Neuron (in vitro differentiated cells): ENCODE results near the gene LCNL1.

Experiments used
- H2AFZ ChIP-seq: one replicate; pipeline ENCODE4 v1.6.1; 2013; ENCODE audit warnings: low read depth, mild to moderate bottlenecking, inconsistent platforms, low read length, moderate library complexity
- H3K27me3 ChIP-seq: one replicate; pipeline ENCODE4 v1.6.1; 2013; ENCODE audit warnings: low read length; ENCODE audit not compliant: insufficient read depth
- H3K36me3 ChIP-seq: one replicate; pipeline ENCODE4 v1.6.1; 2013; ENCODE audit warnings: low read length; ENCODE audit not compliant: insufficient read depth
- H3K4me1 ChIP-seq: one replicate; pipeline ENCODE4 v1.6.1; 2013; ENCODE audit warnings: low read length; ENCODE audit not compliant: insufficient read depth
- H3K4me3 ChIP-seq: 2 replicates; pipeline ENCODE4 v1.5.1; 2013; ENCODE audit warnings: mild to moderate bottlenecking, low read length, moderate library complexity
- H3K9me3 ChIP-seq: one replicate; pipeline ENCODE4 v1.6.1; 2013; ENCODE audit warnings: low read length

The LCNL1 gene

DNA sequence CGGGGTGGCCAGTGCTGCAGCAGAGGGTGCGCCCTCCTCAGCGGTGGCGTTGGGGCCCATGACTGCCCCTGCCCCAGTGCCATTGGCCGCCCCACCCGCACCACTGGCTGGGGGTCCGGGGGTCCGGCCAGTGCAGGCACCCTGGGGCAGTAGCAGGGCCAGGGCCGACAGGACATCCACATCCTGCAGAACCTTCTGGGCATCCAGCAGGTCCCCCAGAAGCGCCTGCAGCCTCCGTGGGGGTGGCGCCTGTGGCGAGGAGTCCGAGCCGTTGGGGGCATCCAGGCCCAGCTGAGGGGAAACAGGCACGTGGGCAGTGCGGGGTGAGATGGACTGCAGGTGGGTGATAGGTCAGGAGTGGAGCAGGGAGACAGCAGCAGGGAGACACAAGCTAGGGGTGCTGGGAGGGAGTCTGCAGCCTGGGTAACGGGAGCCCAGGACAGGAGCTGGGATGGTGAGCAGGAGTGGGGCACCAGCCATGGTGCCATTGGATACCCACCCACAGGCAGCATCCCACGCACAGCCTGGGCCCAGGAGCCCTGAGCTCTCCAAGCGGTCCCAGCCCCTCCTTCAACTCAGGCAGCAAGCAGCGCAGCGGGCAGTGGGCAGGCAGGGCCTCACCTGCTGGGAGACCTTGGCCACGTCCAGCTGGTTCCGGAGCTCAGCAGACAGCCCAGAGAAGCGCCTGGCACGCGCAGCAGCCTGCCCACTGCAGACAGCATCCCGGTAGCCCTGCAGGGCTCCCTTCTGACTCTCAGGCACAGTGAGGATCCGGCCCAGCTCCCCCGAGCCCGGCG, 38.2 kb downstream of the LCNL1 start:
- Histone ChIP-seq H3K36me3 (peaks cover 9% of the 10 kb centered on the region), H3K9me3 (peaks cover 2% of the 10 kb centered on the region), H2AFZ (no peak overlapping the region), H3K27me3 (no peaks in the 10 kb centered on the region), H3K4me1 (peaks cover 14% of the 10 kb centered on the region), H3K4me3 (no peak overlapping the region)

DNA sequence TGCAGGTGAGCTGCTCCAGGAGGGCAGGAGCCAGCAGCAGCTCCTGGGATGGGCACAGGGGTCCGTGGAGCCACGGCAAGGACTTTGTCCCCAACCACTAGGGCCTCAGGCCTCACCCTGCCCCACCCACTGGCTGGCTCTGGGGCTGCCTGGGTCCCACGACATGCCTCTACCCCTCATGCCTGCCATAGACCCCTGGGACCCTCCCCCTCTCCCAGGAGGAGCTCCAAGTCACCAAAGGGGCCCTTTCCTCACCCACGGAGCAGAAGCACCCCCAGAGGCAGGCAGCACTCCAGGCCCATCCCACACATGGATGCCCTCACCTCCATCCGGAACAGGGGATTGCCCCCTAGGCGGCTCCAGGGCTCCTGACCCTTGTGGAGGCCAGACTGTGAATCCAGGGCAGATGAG, 38.8 kb downstream of the LCNL1 start:
- Histone ChIP-seq H3K4me3 (no peak overlapping the region), H3K27me3 (no peaks in the 10 kb centered on the region), H2AFZ (no peak overlapping the region), H3K36me3 (peaks cover 6% of the 10 kb centered on the region), H3K9me3 (peaks cover 2% of the 10 kb centered on the region), H3K4me1 (peaks cover 20% of the 10 kb centered on the region)

DNA sequence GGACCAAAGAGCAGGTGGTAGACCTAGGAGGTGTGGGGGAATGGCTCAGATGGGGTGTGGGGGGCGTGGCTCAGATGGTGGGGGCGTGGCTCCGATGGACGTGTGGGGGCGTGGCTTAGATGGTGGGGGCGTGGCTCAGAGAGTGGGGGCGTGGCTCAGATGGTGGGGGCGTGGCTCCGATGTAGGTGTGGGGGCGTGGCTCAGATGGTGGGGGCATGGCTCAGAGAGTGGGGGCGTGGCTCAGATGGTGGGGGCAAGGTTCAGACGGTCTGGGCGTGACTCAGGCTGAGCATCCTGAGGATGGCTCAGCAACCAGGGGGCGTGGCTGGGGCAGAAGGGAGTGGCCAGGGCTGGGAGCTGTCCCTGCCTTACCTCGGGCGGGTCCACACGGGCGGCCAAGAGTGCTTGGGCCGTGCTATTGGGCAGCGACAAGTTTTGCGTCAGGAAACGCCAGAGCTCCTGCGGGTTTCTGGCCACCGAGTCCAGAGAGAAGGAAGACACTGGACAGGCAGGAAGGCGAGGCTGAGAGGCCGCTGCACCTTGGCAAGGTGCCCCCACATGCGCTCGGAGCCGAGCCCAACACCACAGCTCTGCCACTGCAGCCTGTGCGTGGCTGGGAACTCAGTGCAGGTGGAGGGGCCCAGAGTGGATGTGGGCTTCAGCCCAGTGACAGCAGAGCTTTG, 39.3 kb downstream of the LCNL1 start:
- peaks cover 2% of the 10 kb centered on the region for H3K9me3 ChIP-seq
- no peaks in the 10 kb centered on the region for H3K27me3 ChIP-seq
- H2AFZ ChIP-seq = no peak overlapping the region
- no peak overlapping the region for H3K4me3 ChIP-seq
- peaks cover 25% of the 10 kb centered on the region for H3K4me1 ChIP-seq
- H3K36me3 ChIP-seq = peaks cover under 1% of the 10 kb centered on the region

DNA sequence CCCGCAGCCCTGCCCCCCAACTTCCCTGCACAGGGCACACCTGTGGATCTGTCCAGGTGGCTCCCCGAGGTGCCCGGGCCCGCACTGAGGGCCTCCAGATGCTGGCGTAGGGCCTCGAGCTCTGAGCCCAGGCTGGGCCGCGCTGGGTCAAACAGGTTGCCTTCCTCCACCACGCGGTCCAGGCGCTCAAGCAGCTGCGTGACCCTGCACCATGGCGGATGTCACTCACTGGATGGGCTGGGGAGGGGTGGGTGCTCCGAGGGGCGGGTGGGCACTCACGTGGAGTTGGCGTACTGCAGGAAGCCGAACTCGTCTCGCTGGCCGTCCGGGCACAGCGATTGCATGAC, 39.8 kb downstream of the LCNL1 start:
- Histone ChIP-seq H3K4me3 (no peak overlapping the region), H2AFZ (no peak overlapping the region), H3K27me3 (no peaks in the 10 kb centered on the region)

DNA sequence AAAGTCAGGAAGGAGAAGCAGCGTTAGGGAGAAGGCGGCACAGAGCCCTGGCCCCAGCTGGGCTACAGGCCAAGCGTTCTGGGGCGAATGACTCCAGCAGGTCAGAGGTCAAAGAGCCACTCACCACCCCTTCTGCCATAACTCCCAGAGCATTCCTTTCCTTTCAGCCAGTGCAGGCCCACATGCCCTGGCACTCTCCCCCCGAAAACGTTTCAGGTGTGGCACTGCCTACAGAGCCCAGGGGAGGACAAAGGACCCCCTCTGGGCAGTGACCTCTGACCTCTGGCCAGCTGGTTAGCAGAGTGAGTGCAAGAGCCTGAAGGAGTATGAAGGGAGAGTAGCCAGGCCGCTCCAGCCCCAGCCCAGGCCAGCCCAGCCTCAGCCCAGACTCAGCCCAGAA, 40.4 kb downstream of the LCNL1 start:
- H3K36me3 ChIP-seq = no peaks in the 10 kb centered on the region

More for the DNA sequence above, 39.8 kb downstream of the LCNL1 start:
- Histone ChIP-seq H3K36me3 (no peaks in the 10 kb centered on the region), H3K4me1 (peaks cover 30% of the 10 kb centered on the region), H3K9me3 (no peaks in the 10 kb centered on the region)

DNA sequence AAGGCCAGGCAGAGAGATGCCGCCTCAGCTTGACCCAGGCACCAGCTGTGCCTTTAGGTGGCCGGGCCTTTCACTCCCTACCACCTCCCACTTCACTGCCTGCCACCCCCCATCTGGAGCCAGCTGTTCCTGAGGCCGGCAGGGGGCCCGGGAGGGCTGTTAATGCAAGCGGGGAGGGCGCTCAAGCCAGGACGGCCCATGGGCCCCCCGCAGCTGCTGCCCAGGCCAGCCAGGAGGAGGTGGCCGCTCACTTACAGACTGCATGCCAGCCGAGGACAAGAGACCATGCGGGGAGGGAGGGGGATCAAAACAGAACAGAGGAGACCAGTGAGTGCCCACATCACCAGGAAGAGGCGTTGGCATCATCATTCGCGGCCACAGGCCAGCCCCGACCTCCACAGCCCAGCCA, 40.8 kb downstream of the LCNL1 start:
- Histone ChIP-seq H3K4me3 (no peak overlapping the region), H2AFZ (no peak overlapping the region), H3K27me3 (no peaks in the 10 kb centered on the region), H3K4me1 (peaks cover 32% of the 10 kb centered on the region), H3K9me3 (no peaks in the 10 kb centered on the region), H3K36me3 (no peaks in the 10 kb centered on the region)

More for the DNA sequence above, 40.4 kb downstream of the LCNL1 start:
- Histone ChIP-seq H3K9me3 (no peaks in the 10 kb centered on the region), H2AFZ (no peak overlapping the region), H3K27me3 (no peaks in the 10 kb centered on the region), H3K4me1 (peaks cover 30% of the 10 kb centered on the region), H3K4me3 (no peak overlapping the region)

DNA sequence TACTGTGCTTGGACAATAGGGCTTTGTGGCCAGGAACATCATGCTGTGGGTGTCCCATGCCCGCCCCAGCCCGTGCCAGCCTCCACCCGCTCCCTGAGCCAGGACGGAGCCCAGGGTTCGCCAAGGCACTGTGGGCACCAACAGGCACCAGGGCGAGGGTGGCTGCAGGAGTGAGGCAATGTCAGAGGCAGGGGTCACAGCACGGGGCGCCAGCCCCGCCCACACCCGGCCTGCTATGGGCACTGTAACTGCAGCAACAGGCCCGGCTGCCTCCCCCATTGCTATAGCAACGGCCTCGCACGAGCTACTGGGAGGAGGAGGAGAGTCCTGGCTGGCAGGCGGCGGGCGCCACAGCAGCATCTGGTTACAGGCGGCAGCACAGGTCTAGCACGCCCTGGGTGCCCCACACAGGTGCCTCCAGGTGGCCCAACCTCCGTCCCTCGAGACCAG, 42.7 kb downstream of the LCNL1 start:
- H3K9me3 ChIP-seq = no peaks in the 10 kb centered on the region
- no peak overlapping the region for H3K4me3 ChIP-seq

DNA sequence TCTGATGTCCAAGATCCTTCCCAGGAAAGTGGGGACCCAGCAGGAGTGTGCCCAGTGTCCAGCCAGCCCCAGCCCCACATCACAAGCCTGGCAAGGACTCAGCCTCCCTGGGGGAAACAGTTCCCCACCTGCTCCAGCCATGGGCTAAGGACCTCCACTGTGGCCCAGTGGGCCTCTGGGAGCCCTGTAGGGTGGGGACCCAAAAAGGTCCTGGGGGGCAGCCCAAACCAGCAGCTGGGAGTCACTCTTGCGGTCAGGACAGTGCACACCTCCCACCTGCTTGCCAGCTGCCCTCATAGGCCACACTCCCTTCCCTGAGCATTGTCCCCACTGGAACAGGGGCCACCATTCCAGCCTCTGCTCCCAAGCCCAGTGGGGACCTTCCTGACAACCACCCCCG, 43.6 kb downstream of the LCNL1 start:
- no peak overlapping the region for H3K4me3 ChIP-seq

More for the DNA sequence above, 42.7 kb downstream of the LCNL1 start:
- peaks cover 33% of the 10 kb centered on the region for H3K4me1 ChIP-seq
- no peaks in the 10 kb centered on the region for H3K36me3 ChIP-seq
- H3K27me3 ChIP-seq = no peaks in the 10 kb centered on the region
- H2AFZ ChIP-seq = no peak overlapping the region

DNA sequence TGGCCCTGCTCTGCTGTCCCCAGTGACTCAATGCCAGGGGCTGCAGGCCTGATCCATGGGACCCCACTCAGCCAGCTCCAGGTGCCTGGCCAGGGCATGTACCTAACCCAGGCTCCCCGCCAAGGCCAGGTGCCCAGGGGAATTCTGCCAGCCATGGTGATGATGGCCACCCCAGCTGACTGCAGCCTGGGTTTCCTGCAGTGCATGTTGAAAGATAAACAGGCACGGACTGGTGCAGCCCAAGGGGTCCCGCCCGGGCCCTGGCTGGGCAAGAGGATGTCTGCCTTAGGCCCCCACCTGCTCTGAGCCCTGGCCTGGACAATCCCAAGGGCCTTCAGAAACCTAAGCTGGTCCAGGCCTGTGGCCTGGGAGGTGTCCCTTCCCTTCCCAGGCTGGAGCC, 44.0 kb downstream of the LCNL1 start:
- H2AFZ ChIP-seq = no peak overlapping the region
- H3K9me3 ChIP-seq = no peaks in the 10 kb centered on the region
- peak overlapping the region; percentile 58 for H3K4me3 ChIP-seq
- H3K4me1 ChIP-seq = peaks cover 33% of the 10 kb centered on the region
- no peaks in the 10 kb centered on the region for H3K36me3 ChIP-seq
- H3K27me3 ChIP-seq = no peaks in the 10 kb centered on the region

More for the DNA sequence above, 43.6 kb downstream of the LCNL1 start:
- no peaks in the 10 kb centered on the region for H3K27me3 ChIP-seq
- H3K9me3 ChIP-seq = no peaks in the 10 kb centered on the region
- H2AFZ ChIP-seq = no peak overlapping the region
- peaks cover 33% of the 10 kb centered on the region for H3K4me1 ChIP-seq
- no peaks in the 10 kb centered on the region for H3K36me3 ChIP-seq

DNA sequence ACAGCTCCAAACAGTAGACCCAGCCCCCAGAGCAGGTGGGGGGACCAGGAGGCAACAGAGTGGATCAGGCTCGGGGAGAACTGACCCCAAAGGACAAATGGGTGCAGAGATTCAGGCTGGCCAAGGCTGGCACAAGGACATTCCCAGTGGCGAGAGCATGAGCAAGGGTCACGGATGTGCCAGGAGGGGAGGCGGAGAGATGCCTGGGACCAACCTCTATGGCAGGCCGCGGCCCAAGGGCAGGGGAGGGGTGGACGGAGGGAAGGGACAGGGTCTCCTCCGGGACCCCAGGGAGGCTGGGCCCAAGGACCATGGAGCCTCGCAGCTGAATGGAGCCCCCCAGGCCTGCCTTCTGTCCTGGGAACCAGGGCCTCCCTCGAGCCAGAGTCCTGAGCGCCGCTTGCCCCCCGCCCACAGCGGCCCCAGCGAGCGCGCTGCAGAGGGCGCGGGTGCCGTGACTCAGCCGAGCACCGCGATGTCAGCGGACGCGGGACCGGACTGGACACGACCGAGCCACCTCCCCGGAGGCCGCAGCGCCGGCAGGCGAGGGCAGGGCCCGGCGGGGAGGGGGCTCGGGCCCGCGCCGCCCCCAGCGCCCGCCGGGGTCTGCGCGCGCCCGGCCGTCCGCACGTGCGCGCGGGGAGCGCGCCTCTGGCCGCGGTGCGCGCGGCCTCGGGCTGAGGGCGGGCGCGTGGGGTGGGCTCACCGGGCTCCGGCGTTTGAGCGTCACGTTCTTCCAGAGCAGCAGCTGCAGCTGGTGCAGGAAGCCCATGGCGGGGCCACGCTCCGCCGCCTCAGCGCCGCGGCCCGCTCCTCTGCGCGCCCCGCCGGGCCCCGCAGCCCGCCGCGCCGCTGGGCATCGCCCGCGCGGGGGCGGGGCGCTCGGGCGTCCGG, 44.8 kb downstream of the LCNL1 start, which contains the start of gene ABCA2:
Gene ABCA2, minus strand, starts transcription at position 869 of the 894 bp plus-strand sequence. Its CDS starts 97 bp downstream, at position 772.
- no peaks in the 10 kb centered on the region for H3K9me3 ChIP-seq
- peaks cover 33% of the 10 kb centered on the region for H3K4me1 ChIP-seq
- no peaks in the 10 kb centered on the region for H3K36me3 ChIP-seq
- peak within 1 kb of the TSS; percentile 89 for H2AFZ ChIP-seq
- peak within 1 kb of the TSS; percentile 58 for H3K4me3 ChIP-seq
- H3K27me3 ChIP-seq = no peaks in the 10 kb centered on the region

DNA sequence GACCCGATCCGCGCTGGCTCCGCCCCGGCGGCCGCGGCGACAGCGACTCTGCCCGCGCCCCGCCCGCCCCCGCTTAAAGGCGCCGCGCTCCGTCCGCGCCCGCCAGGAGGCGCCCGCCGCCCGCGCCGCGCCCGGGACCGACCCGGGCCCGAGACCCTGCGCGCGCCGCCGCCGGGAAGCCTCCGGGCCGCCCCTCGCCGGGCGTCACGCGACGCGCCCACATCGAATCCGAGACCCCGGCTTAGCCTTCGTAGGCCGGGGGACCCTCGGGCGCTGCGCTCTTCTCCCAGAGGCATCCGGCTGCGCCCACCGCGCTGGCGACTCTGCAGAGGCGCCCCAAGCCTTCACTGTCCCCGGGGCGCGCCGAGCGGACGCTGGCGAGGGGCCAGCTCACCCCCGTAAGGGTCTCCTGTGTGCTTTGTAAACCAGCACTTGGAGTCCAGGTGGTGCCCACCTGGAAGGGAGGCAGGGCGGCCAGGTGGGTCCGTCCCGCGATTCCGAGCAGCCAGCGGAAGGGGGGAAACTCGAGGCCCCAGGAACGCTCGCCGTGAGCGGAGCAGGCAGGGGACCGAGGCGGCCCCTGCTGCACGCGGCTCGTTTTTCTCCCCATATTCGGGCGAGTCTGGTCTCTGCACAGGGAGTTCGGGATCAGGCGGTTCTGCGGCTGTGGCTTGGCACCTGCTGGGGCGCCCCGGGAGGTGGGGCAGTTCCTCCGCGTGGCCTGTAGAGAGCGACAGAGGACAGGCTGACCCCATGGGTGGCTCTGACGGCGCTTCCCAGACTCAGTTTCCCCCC, 45.7 kb downstream of the LCNL1 start:
- no peaks in the 10 kb centered on the region for H3K9me3 ChIP-seq
- no peaks in the 10 kb centered on the region for H3K36me3 ChIP-seq
- H3K4me1 ChIP-seq = peaks cover 33% of the 10 kb centered on the region
- no peaks in the 10 kb centered on the region for H3K27me3 ChIP-seq
- peak overlapping the region; percentile 57 for H3K4me3 ChIP-seq
- H2AFZ ChIP-seq = peak overlapping the region; percentile 89
